Measurements from ENCODE around the gene TRPV5.

Gene TRPV5

GRCh38 chr7:142879060-142879459, 54.5 kb downstream of the TRPV5 start:
- H3K36me3 Mint-ChIP-seq (ENCODE audit: low read depth) = no peaks in the 10 kb centered on the region
- DNase-seq (no peak), ATAC-seq (no peak)
- H3K4me1 Mint-ChIP-seq = no peaks in the 10 kb centered on the region
- H3K27me3 Mint-ChIP-seq = no peaks in the 10 kb centered on the region
- H3K9me3 Mint-ChIP-seq = no peaks in the 10 kb centered on the region
- no peak overlapping the region for H3K27ac Mint-ChIP-seq
- no peak overlapping the region for H3K4me3 Mint-ChIP-seq

GRCh38 chr7:142878315-142878714, 55.2 kb downstream of the TRPV5 start:
- Mint-ChIP-seq H3K27me3 (no peaks in the 10 kb centered on the region), H3K27ac (no peak overlapping the region), H3K4me1 (no peaks in the 10 kb centered on the region), H3K9me3 (no peaks in the 10 kb centered on the region), H3K36me3 (ENCODE audit: low read depth) (no peaks in the 10 kb centered on the region), H3K4me3 (no peak overlapping the region)
- DNase-seq (no peak), ATAC-seq (no peak)

DNA sequence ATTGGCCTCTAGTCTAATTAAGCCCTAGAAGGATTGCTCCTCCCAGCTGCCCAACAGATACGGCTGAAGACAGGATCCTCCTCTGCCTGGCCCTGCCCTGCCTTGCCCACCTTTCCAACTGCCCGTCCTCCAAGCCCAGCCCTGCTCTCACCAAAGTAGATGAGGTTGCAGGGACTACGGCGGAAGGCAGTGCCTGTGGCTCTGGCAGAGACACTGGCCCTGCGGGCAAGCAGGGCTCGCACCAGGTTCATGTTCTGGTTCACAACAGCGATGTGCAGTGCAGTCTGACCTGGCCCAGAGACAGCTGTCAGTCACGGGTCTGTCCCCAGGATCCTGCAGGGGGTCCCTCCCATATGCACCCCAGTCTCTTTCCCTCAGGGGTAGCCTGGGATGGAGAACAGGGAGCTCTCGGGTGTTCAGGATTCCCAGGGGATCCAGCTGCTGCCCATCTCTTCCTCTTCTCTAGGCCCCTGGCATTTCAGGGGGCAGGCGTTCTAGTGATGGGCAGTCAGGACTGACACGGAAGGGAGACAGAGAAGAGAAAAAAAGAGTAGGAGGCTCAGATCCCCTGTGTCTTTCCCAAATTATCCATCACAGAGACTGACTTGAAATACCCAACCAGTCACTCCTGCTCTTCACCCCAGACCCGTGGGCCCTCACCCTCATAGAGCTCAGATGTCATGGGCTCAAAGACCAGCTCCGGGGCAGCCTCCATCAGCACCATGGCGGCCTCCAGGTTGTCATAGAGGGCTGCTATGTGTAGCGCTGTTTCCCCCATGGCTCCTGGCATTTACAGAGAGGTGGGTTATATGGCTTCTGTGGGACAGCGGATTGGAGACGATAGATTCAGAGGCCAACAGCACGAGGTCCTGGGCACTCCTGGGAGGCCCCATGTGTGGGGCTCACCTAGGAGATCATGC, 56.3 kb downstream of the TRPV5 start:
- ATAC-seq (no peak), DNase-seq (no peak)
- H3K27me3 Mint-ChIP-seq = no peaks in the 10 kb centered on the region
- no peaks in the 10 kb centered on the region for H3K4me1 Mint-ChIP-seq
- no peaks in the 10 kb centered on the region for H3K36me3 Mint-ChIP-seq (ENCODE audit: low read depth)
- no peak overlapping the region for H3K27ac Mint-ChIP-seq
- no peaks in the 10 kb centered on the region for H3K9me3 Mint-ChIP-seq
- no peak overlapping the region for H3K4me3 Mint-ChIP-seq

- no peak overlapping the region for H3K4me3 Mint-ChIP-seq
- no peaks in the 10 kb centered on the region for H3K4me1 Mint-ChIP-seq
- no peaks in the 10 kb centered on the region for H3K36me3 Mint-ChIP-seq (ENCODE audit: low read depth)
- H3K27ac Mint-ChIP-seq = no peak overlapping the region
- ATAC-seq (no peak), DNase-seq (no peak)
- H3K9me3 Mint-ChIP-seq = no peaks in the 10 kb centered on the region
- no peaks in the 10 kb centered on the region for H3K27me3 Mint-ChIP-seq
Observed at GRCh38 chr7:142876236-142876960, 57.1 kb downstream of the TRPV5 start.

GRCh38 chr7:142875456-142875855, 58.1 kb downstream of the TRPV5 start:
- no peaks in the 10 kb centered on the region for H3K36me3 Mint-ChIP-seq (ENCODE audit: low read depth)

DNA sequence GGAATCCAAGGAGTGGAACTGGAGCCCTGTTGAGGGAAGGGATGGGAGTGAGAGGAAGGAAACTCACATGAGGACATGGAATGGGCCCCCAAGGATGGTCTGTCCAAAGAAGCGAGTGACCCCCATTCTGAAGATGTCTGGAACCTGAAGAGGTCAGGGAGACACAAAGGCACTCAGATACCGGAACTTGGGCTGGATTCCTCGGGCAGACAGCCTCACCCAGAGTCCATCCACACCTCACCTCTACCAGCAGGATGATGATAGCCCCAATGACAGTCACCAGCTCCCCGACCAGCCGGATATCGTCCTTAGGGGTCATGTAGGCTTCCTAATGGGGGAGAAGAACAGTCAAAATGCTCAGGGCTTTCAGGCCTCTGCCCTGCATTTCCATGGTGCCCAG, 58.7 kb downstream of the TRPV5 start:
- H3K4me3 Mint-ChIP-seq = no peak overlapping the region

More at GRCh38 chr7:142875456-142875855, 58.1 kb downstream of the TRPV5 start:
- ATAC-seq = no peak
- Mint-ChIP-seq H3K9me3 (no peaks in the 10 kb centered on the region), H3K4me3 (no peak overlapping the region), H3K27ac (no peak overlapping the region), H3K27me3 (no peaks in the 10 kb centered on the region), H3K4me1 (no peaks in the 10 kb centered on the region)
- DNase-seq = no peak

GRCh38 chr7:142874409-142874808, 59.1 kb downstream of the TRPV5 start:
- DNase-seq (no peak), ATAC-seq (no peak)
- no peak overlapping the region for H3K27ac Mint-ChIP-seq
- no peak overlapping the region for H3K4me3 Mint-ChIP-seq
- no peaks in the 10 kb centered on the region for H3K36me3 Mint-ChIP-seq (ENCODE audit: low read depth)
- H3K9me3 Mint-ChIP-seq = no peaks in the 10 kb centered on the region
- H3K4me1 Mint-ChIP-seq = no peaks in the 10 kb centered on the region
- no peaks in the 10 kb centered on the region for H3K27me3 Mint-ChIP-seq

More for the DNA sequence above, 58.7 kb downstream of the TRPV5 start:
- no peak for ATAC-seq
- no peak for DNase-seq
- no peaks in the 10 kb centered on the region for H3K4me1 Mint-ChIP-seq
- H3K9me3 Mint-ChIP-seq = no peaks in the 10 kb centered on the region
- no peaks in the 10 kb centered on the region for H3K36me3 Mint-ChIP-seq (ENCODE audit: low read depth)
- no peaks in the 10 kb centered on the region for H3K27me3 Mint-ChIP-seq
- no peak overlapping the region for H3K27ac Mint-ChIP-seq

- Mint-ChIP-seq H3K27ac (peak overlapping the region; percentile 3), H3K9me3 (no peaks in the 10 kb centered on the region), H3K4me1 (no peaks in the 10 kb centered on the region), H3K36me3 (ENCODE audit: low read depth) (no peaks in the 10 kb centered on the region), H3K4me3 (no peak overlapping the region), H3K27me3 (no peaks in the 10 kb centered on the region)
- DNase-seq (no peak), ATAC-seq (no peak)
Observed at GRCh38 chr7:142873871-142874270, 59.7 kb downstream of the TRPV5 start.

GRCh38 chr7:142873281-142873784, 60.2 kb downstream of the TRPV5 start:
- H3K36me3 Mint-ChIP-seq (ENCODE audit: low read depth) = no peaks in the 10 kb centered on the region
- DNase-seq (peak; percentile 53), ATAC-seq (peak; percentile 35)
- H3K27ac Mint-ChIP-seq = no peak overlapping the region
- H3K4me1 Mint-ChIP-seq = no peaks in the 10 kb centered on the region
- no peaks in the 10 kb centered on the region for H3K27me3 Mint-ChIP-seq
- no peaks in the 10 kb centered on the region for H3K9me3 Mint-ChIP-seq
- H3K4me3 Mint-ChIP-seq = no peak overlapping the region

GRCh38 chr7:142872106-142872675, 61.4 kb downstream of the TRPV5 start:
- no peak overlapping the region for H3K27ac Mint-ChIP-seq

DNA sequence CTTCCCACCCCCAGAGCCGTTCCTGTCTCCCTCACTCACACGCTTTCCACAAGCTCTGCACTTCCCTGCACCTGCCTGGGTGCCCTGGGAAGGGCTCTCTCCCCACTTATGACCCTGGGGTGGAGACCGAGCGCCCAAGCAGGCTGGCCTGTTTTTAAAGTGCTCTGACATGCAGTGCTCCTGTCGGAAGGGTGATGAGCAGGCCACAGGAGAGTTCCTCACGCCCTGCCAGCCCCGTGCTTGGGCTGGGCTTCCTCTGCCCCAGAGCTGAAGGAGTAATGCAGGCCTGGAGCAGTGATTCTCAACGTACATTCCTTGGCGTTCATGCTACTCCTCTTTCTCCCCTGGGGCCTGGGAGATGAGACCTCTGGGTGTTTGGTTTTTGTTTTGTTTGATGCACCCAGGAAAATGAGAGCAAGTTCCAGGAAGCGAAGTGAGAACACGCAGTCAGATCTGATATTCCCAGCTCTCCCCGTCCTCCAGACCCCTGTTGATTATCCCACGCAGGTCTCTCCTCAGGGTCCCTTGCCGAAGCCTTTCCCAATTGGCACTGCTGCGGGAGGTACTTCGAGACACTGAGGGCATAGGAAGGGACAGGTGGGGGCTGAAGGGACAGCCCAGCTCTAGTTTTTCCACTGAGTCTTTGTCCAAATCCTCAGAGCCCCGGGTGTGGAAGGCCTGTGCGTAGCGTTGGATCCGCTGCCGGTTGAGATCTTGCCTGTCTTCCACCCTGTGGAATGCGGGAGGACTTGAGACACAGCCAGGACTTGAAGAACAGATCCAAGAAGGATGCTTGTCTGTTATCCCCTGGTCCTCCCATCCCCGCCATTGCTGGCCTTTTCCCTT, 62.1 kb downstream of the TRPV5 start:
- Mint-ChIP-seq H3K27ac (no peak overlapping the region), H3K27me3 (no peaks in the 10 kb centered on the region), H3K4me3 (no peak overlapping the region), H3K4me1 (no peaks in the 10 kb centered on the region), H3K9me3 (no peaks in the 10 kb centered on the region), H3K36me3 (ENCODE audit: low read depth) (no peaks in the 10 kb centered on the region)
- no peak for ATAC-seq
- DNase-seq = no peak

More at GRCh38 chr7:142872106-142872675, 61.4 kb downstream of the TRPV5 start:
- no peak overlapping the region for H3K4me3 Mint-ChIP-seq
- DNase-seq (no peak), ATAC-seq (no peak)
- H3K36me3 Mint-ChIP-seq (ENCODE audit: low read depth) = no peaks in the 10 kb centered on the region
- H3K27me3 Mint-ChIP-seq = no peaks in the 10 kb centered on the region
- H3K4me1 Mint-ChIP-seq = no peaks in the 10 kb centered on the region
- H3K9me3 Mint-ChIP-seq = no peaks in the 10 kb centered on the region

DNA sequence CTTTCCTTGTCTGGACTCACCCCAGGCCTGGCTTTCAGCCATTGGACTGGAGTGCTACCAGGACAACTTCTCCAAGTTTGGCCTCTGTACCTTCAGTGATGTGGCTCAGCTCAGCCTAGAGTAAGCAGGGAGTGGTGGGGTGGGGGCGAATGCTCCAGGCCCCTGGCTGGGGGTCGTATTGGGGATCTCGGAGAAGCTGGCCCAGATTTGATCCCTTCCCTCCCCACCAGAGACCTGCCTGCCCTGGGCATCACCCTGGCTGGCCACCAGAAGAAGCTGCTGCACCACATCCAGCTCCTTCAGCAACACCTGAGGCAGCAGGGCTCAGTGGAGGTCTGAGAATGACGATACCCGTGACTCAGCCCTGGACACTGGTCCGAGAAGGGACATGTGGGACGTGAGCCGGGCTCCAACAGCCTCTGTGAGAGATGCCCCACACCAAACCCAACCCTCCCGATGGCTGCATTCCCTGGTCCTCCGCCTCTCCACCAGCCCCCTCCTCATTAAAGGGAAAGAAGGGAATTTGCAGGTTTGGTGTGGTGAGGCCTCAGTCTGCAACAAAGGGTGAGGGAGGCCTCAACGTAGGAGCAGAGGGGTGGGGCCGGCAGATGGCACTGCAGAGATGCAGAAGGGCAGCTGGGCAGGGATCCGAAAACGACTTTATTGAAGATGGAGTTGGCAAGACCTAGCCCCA, 62.8 kb downstream of the TRPV5 start:
- no peaks in the 10 kb centered on the region for H3K36me3 Mint-ChIP-seq (ENCODE audit: low read depth)
- H3K9me3 Mint-ChIP-seq = no peaks in the 10 kb centered on the region
- DNase-seq = no peak
- no peak overlapping the region for H3K27ac Mint-ChIP-seq
- ATAC-seq = no peak
- H3K4me3 Mint-ChIP-seq = no peak overlapping the region
- H3K4me1 Mint-ChIP-seq = no peaks in the 10 kb centered on the region
- no peaks in the 10 kb centered on the region for H3K27me3 Mint-ChIP-seq

GRCh38 chr7:142870147-142870559, 63.4 kb downstream of the TRPV5 start:
- H3K4me3 Mint-ChIP-seq = no peak overlapping the region
- H3K27ac Mint-ChIP-seq = no peak overlapping the region
- H3K36me3 Mint-ChIP-seq (ENCODE audit: low read depth) = no peaks in the 10 kb centered on the region
- ATAC-seq = no peak
- no peaks in the 10 kb centered on the region for H3K4me1 Mint-ChIP-seq
- H3K9me3 Mint-ChIP-seq = no peaks in the 10 kb centered on the region
- H3K27me3 Mint-ChIP-seq = no peaks in the 10 kb centered on the region
- DNase-seq = no peak

All from activated naive CD8-positive, alpha-beta T cell treated with anti-CD3 and anti-CD28 coated beads, Interleukin-2, amount 50 U/mL, for 24 hours (primary cell).